Stimulated activated CD4-positive, alpha-beta T cell treated with anti-CD3 and anti-CD28 coated beads, Interleukin-12 subunit alpha, Interleukin-12 subunit beta, amount 100 ng/mL, for 24 hours (primary cell): Measurements from ENCODE around the gene PPTC7.
"Not testable (repeated sequence)": the region's sequence is repeated elsewhere in the genome, so short reads cannot be mapped to it uniquely, and the experiment has no call there.

Source experiments
- DNase-seq, 2 experiments: peaks; one replicate each; pipeline ENCODE4 v3.0.0-alpha.2; 2020; ENCODE audit warnings: low read depth in 2 of 2

Gene PPTC7

DNA sequence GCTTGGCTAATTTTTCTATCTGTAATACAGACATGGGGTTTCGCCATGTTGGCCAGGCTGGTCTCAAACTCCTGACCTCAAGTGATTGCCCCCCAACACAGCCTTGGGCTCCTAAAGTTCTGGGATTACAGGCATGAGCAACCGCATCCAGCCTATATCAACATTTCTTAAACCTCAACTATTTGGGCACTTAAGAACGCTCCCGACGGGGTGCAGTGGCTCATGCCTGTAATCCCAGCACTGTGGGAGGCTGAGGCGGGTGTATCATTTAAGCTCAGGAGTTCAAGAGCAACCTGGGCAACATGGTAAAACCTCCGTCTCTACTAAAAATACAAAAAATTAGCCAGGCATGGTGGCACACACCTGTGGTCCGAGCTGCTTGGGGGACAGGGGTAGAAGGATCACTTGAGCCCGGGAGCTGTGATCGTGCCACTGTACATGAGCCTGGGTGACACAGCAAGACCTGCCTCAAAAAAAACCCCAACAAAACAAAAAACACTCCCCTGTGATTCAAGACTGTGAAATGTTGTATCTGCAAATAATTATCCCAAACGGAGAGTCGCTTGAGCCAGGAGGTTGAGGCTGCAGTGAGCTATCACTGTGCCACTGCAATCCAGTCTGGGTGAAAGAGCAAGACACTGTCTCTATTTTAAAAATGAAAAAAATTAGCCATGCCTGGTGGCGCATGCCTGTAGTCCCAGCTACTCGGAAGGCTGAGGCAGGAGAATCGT lies 21.5 kb downstream of the PPTC7 start:
- DNase-seq, result no peak

GRCh38 chr12:110560946-110561345 lies 22.2 kb downstream of the PPTC7 start:
- DNase-seq, result no peak

- no peak for DNase-seq
Measured at GRCh38 chr12:110560048-110560447, 23.1 kb downstream of the PPTC7 start.

DNA sequence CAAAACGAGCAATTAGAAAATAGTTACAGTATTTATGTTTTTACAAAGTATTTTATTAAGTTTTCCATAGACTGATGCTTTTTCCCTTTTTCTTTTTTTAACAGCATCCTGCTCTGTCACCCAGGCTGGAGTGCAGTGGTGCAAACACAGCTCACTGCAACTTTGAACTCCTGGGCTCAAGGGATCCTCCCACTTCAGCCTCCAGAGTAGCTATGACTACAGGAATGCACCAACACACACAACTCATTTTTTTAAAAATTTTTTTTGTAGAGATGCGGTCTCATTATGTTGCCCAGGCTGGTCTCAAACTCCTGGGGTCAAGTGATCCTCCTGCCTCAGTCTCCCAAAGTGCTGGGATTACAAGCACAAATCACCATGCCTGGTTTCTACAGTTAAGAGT lies 24.2 kb downstream of the PPTC7 start:
- DNase-seq, result not testable (repeated sequence)

DNA sequence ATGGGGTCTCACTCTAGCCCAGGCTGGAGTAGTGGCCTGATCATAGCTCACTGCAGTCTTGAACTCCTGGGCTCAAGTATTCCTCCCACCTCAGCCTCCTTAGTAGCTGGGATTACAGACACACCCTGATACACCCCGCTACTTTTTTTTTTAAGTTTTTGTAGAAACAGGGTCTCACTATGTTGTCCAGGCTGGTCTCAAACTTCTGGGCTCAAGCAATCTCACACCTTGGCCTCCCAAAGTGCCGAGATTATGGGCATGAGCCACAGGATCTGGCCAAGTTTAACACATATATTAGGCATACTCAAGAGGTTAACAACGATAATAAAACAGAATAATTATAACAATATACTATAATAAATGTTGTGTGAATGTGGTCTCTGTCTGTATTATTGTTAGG lies 25.8 kb downstream of the PPTC7 start:
- DNase-seq, result no peak

DNA sequence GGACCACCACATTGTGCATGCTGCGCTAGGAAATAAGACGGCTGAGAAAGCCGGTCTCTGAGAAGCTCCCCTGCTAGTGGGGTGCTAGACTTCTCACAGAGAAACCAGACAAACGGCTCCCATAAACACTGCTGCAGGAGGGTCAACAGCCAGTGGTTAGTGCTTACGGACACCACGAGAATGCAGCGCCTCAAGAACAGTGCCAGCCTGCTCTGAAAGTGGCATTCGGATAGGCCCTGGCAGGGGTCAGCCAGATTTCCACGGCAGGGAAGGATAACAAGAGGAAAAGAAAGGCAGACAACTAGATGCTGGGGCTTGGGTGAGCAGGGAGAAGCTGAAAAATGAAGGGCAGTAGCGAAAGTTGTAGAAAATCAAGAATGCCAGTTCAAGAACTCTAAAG lies 26.4 kb downstream of the PPTC7 start:
- no peak for DNase-seq

DNA sequence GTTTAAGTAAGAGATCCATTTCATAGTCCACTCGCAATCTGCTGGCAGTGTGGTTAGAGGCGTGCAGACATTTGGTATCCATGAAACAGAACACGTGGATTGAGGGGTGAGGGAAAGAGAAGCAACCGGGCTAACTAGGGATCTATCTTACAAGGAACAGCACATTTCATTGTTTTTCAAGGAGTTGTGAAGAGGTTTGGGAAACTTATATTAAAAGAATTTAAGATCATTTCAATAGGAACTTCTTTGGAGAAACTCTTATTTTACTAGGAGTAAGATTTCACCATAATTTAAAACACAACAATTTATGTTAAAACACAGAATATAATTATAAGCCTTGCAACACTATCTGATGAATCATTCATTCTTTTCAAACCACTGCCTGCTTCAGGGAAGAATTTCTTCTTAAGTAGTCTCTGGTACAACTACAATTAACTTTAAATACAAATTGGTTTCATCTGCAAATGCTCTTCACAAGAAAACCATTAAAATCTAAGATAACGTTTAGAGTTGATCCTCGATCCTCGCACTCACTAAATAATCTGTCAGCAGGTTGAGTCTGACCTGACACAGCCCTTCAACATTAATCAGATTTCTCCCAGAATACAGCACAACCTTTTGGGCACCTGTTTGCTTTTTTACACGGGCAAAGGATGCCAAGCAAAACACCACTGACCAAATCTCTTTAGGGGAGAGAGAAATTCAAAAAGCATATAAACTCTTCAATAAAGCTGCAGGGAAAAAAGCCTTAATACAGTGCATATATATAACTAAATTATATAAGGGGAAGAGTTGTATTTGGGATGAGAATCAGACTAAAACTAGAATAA lies 27.3 kb downstream of the PPTC7 start:
- DNase-seq, result no peak

DNA sequence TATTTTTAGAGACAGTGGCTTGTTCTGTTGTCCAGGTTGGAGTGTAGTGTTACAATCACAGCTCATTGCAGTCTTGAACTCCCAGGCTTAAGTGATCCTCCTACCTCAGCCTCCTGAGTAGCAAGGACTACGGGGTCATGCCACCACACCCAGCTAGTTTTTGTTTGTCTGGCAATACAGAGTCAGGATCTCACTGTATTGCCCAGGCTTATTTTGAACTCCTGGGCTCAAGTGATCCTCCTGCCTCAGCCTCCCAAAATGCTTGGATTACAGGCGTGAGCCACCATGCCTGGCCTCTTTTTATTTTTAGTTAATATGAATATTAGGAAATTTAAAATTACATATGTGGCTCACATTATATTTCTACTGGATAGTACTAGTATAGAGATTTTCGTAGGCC lies 28.9 kb downstream of the PPTC7 start:
- no peak for DNase-seq

GRCh38 chr12:110550981-110551380 lies 32.1 kb downstream of the PPTC7 start:
- DNase-seq, result no peak

- no peak for DNase-seq
Measured at GRCh38 chr12:110549716-110550115, 33.4 kb downstream of the PPTC7 start.

DNA sequence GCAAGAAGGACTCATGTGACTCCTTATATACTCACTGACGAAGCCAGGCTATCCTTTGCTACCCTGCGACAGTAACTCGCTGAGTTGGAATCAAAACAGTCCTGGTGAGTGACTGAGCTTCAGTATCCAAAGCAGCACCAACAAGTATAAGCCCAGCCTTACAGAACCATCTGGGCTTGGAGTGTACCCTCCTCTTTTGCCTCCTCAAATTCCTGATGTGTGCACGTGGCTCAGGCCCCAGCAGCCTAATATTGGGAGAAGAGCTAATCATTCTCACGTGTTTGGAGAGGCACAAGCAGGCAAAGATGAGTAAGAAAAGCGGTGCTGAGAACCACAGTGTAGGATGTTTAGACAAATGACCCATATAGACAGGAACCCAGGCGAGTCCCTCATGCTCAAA lies 34.4 kb downstream of the PPTC7 start:
- no peak for DNase-seq

DNA sequence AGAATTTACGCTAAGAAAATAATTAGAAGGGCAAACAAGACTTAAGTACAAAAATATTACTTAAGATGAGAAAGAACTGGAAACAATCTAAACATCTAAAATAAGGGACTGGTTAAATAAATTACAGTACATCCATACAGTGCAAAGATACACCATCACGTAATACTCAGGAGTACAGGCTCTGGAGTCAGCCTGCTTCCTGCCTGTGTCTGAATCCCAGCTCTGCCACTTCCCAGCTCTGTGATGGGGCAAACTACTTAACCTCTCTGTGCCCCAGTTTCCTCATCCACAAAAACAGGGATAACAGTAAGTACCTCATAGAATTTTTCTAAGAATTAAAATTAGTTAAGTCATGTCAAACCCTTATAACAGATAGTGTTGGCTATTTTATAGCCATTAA lies 36.0 kb downstream of the PPTC7 start:
- no peak for DNase-seq

DNA sequence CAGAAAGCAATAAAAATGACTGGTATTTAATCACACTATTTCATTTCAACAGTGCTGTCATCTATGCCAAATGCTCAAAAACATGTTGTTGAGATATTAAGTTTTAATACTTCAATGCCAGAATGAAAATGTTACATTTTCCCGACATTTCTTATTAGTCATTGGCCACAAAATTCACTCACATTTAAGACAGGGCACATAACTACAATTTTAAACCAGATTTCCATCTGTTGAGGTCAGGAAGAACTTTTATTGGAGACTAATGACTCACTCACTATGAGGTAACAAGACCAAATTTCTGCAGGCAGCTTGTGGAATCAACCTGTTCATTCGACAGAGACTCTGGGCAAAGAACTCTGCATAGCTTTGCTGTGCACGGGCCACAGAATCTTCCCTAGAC lies 36.8 kb downstream of the PPTC7 start:
- no peak for DNase-seq

- no peak for DNase-seq
Measured at GRCh38 chr12:110545812-110546211, 37.3 kb downstream of the PPTC7 start.

DNA sequence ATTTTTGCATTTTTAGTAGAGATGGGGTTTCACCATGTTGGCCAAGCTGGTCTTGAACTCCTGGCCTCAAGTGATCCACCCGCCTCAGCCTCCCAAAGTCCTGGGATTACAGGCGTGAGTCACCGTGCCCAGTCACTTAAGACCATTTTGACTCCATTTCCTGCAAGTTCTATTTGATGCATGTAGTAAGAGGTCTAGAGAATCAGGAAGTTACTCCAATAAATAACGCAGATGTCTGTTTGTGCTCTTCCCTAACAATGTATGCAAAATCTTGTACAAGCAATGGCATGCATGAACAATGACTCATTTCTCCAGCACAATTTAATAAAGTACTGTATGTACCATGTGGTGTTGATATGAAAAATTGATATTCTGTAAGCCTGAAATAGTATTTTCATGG lies 37.9 kb downstream of the PPTC7 start:
- DNase-seq, result not testable (repeated sequence)

- DNase-seq, result no peak
Measured at GRCh38 chr12:110543965-110544364, 39.2 kb downstream of the PPTC7 start.

DNA sequence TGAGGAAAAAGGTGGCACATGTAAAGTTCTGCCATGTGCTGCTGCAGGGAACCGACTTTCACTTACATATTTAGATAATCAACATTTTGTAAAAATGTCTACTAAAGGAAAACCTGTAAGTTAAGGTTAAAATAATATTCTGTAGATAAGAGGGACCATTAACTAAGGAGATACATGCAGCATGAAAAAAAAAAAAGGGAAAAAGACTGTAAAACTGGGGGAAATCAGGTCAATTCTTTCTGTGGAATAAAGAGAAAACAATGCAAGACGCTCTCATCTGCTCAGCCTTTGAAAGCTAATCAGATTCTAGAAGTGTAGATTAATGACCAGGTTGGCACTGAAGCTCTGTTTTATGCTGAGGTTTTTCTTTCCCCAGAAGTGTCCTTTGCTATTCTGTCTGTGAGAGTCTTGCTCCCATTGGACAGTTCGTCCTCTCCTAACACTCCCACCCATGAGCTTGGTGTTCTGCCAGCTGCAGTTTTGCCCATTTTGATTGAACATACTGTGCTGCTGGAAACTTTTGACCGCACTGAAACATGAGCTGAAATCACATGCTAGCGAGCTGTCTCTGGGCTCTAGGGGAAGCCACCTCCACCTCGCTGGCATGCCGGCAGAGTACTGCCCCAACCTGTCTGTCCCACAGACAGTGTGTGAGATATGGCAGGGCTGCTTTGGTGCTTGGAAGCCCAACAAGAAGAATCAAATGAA lies 39.7 kb downstream of the PPTC7 start:
- DNase-seq, result no peak

GRCh38 chr12:110540048-110540447 lies 43.1 kb downstream of the PPTC7 start:
- no peak for DNase-seq

GRCh38 chr12:110538869-110539622 lies 44.1 kb downstream of the PPTC7 start:
- no peak for DNase-seq

- DNase-seq, result no peak
Measured at GRCh38 chr12:110537605-110538409, 45.3 kb downstream of the PPTC7 start.
